Prostate gland (tissue), 2 donors: ENCODE measurements around the gene DDAH1.

Experiments used
- POLR2AphosphoS5 ChIP-seq: sonication (generic); formaldehyde crosslinking; IDR thresholded peaks from one replicate; pipeline ENCODE4 v1.6.1; 2017; ENCODE audit warnings: antibody characterized with exemption
- TF ChIP-seq, protein P1 (sequence below), 4 experiments: fragments of 200-600 bp in 2 of 4; fragments of 450-650 bp in 2 of 4; sonication (generic) in 2 of 4; IDR thresholded peaks; 1 replicate in 3 of 4; 2 replicates in 1 of 4; pipeline ENCODE4 v1.5.1; 2016 to 2019; ENCODE audit warnings: antibody characterized with exemption in 4 of 4, mild to moderate bottlenecking in 2 of 4, moderate library complexity in 2 of 4

DNA sequence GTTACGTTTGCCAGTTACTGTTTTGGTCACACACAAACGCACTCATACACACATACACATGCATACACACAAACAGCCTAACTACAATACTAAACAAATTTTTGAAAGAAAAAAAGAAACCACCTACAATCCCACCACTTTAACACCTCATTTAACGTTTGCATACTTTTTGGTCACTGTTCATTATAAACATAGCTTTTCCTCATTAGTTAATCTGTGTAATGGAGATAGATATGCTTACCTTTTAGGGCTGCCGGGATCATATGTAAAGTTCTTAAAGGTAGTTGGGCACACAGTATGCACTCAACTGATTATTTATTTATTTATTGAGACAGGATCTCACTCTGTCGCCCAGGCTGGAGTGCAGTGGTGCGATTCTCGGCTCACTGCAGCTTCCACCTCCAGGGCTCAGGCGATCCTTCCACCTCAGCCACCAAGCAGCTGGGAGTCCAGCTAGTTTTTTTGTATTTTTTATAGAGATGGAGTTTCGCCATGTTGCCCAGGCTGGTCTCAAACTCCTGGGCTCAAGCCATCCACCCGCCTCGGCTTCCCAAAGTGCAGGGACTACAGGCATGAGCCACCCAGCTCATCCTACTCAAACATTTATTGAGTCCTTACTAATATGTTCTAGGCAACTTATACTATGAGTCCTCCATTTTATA is 187.8 kb downstream of the DDAH1 start:
- TF ChIP-seq, protein P1, sequence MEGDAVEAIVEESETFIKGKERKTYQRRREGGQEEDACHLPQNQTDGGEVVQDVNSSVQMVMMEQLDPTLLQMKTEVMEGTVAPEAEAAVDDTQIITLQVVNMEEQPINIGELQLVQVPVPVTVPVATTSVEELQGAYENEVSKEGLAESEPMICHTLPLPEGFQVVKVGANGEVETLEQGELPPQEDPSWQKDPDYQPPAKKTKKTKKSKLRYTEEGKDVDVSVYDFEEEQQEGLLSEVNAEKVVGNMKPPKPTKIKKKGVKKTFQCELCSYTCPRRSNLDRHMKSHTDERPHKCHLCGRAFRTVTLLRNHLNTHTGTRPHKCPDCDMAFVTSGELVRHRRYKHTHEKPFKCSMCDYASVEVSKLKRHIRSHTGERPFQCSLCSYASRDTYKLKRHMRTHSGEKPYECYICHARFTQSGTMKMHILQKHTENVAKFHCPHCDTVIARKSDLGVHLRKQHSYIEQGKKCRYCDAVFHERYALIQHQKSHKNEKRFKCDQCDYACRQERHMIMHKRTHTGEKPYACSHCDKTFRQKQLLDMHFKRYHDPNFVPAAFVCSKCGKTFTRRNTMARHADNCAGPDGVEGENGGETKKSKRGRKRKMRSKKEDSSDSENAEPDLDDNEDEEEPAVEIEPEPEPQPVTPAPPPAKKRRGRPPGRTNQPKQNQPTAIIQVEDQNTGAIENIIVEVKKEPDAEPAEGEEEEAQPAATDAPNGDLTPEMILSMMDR (IDR thresholded peaks at IDR 0.05), result no peak
- no peak for TF ChIP-seq POLR2AphosphoS5
